ENCODE results near the gene ATE1.

Gene ATE1

DNA sequence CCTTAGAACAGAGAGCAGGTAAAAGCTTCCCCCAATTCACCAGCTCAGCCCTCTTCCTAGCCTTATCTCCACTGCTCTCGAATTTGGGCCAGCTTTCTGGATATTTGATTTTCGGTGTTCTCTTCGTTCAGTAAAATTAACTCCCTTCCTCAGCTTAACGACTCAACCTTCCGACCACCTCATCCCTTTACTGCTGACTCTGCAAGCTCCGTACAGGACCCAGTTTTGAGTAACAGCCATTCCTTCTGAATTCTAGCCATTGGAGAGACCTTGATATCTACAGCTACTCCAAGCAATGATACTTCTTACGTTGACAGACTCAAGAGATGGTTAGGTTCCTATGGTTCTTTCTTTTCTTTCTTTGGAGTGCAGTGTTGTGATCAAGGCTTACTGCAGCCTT is 65.8 kb downstream of the ATE1 start:
- no peaks in the 10 kb centered on the region for H3F3A ChIP-seq (ENCODE audit: insufficient read depth, low read length)
- no peaks in the 10 kb centered on the region for H4K20me1 ChIP-seq (ENCODE audit: insufficient read depth, low read length)
- TF ChIP-seq CTCF (IDR thresholded peaks at IDR 0.05; ENCODE audit: low read length) (no peak), EZH2 (IDR thresholded peaks at IDR 0.05; ENCODE audit: borderline replicate concordance, low read length) (no peak)
- H3K9me2 ChIP-seq (ENCODE audit: low read depth, low read length), result no peaks in the 10 kb centered on the region
- H3K36me3 ChIP-seq (ENCODE audit: insufficient read depth, low read length), result peaks cover 23% of the 10 kb centered on the region
- no peaks in the 10 kb centered on the region for H3K4me1 ChIP-seq (ENCODE audit: insufficient read depth, low read length, severe bottlenecking)
- no peak overlapping the region for H3K9ac ChIP-seq (ENCODE audit: low read length)
- no peaks in the 10 kb centered on the region for H3K27me3 ChIP-seq (ENCODE audit: insufficient read depth, low read length)
- no peak overlapping the region for H3K27ac ChIP-seq (ENCODE audit: low read depth, low read length, poor library complexity, severe bottlenecking)
- H3K4me3 ChIP-seq (ENCODE audit: low read depth, low read length, poor library complexity, severe bottlenecking), result no peak overlapping the region
- no peaks in the 10 kb centered on the region for H3K79me2 ChIP-seq (ENCODE audit: insufficient read depth, low read length)
- no peak overlapping the region for H3K4me2 ChIP-seq (ENCODE audit: low read length)
- H3K9me3 ChIP-seq (ENCODE audit: low read length), result no peaks in the 10 kb centered on the region
- no peak overlapping the region for H2AFZ ChIP-seq (ENCODE audit: low read length)

GRCh38 chr10:121860810-121861209 is 67.0 kb downstream of the ATE1 start:
- Histone ChIP-seq H3K4me1 (ENCODE audit: insufficient read depth, low read length, severe bottlenecking) (no peaks in the 10 kb centered on the region), H3K9me2 (ENCODE audit: low read depth, low read length) (no peaks in the 10 kb centered on the region), H3K79me2 (ENCODE audit: insufficient read depth, low read length) (no peaks in the 10 kb centered on the region), H3K27ac (ENCODE audit: low read depth, low read length, poor library complexity, severe bottlenecking) (no peak overlapping the region), H3K4me2 (ENCODE audit: low read length) (no peak overlapping the region), H3K9ac (ENCODE audit: low read length) (no peak overlapping the region), H3K27me3 (ENCODE audit: insufficient read depth, low read length) (no peaks in the 10 kb centered on the region), H3K36me3 (ENCODE audit: insufficient read depth, low read length) (peaks cover 33% of the 10 kb centered on the region), H3F3A (ENCODE audit: insufficient read depth, low read length) (no peaks in the 10 kb centered on the region), H3K4me3 (ENCODE audit: low read depth, low read length, poor library complexity, severe bottlenecking) (no peak overlapping the region), H2AFZ (ENCODE audit: low read length) (no peak overlapping the region), H3K9me3 (ENCODE audit: low read length) (peaks cover 2% of the 10 kb centered on the region; the same call in 1 of the 2 replicates), H4K20me1 (ENCODE audit: insufficient read depth, low read length) (no peaks in the 10 kb centered on the region)
- no peak for TF ChIP-seq EZH2 (IDR thresholded peaks at IDR 0.05; ENCODE audit: borderline replicate concordance, low read length)
- TF ChIP-seq CTCF (IDR thresholded peaks at IDR 0.05; ENCODE audit: low read length), result no peak

GRCh38 chr10:121854809-121855445 is 72.9 kb downstream of the ATE1 start:
- Histone ChIP-seq H3K27me3 (ENCODE audit: insufficient read depth, low read length) (no peaks in the 10 kb centered on the region), H3K27ac (ENCODE audit: low read depth, low read length, poor library complexity, severe bottlenecking) (no peak overlapping the region), H3K36me3 (ENCODE audit: insufficient read depth, low read length) (peaks cover 33% of the 10 kb centered on the region), H3K4me1 (ENCODE audit: insufficient read depth, low read length, severe bottlenecking) (no peaks in the 10 kb centered on the region), H3K9me3 (ENCODE audit: low read length) (peaks cover 2% of the 10 kb centered on the region; the same call in 1 of the 2 replicates), H2AFZ (ENCODE audit: low read length) (no peak overlapping the region), H3K79me2 (ENCODE audit: insufficient read depth, low read length) (no peaks in the 10 kb centered on the region), H3K9ac (ENCODE audit: low read length) (no peak overlapping the region), H3K9me2 (ENCODE audit: low read depth, low read length) (no peaks in the 10 kb centered on the region), H4K20me1 (ENCODE audit: insufficient read depth, low read length) (no peaks in the 10 kb centered on the region), H3F3A (ENCODE audit: insufficient read depth, low read length) (no peaks in the 10 kb centered on the region), H3K4me3 (ENCODE audit: low read depth, low read length, poor library complexity, severe bottlenecking) (no peak overlapping the region), H3K4me2 (ENCODE audit: low read length) (no peak overlapping the region)
- TF ChIP-seq CTCF (IDR thresholded peaks at IDR 0.05; ENCODE audit: low read length) (no peak), EZH2 (IDR thresholded peaks at IDR 0.05; ENCODE audit: borderline replicate concordance, low read length) (no peak)

All from OCI-LY1 (cell line).